Pancreas (tissue), 10 donors: ENCODE results near the gene WDR49. TPM values are rescaled to one million over a fixed set of nuclear protein-coding genes. Genes with fewer than 3 reads are reported as not detected.

ENCODE experiments used
- ATAC-seq, 4 donors: fragments of 200-7000 bp; cut with Tn5 transposase; one replicate each; pipeline versions ENCODE4 v1.8.0 to v1.9.1; 2020; ENCODE audit warnings: mild to moderate bottlenecking in 4 of 4, moderate library complexity in 4 of 4
- DNase-seq, 6 donors: peaks; one replicate each; pipeline ENCODE4 v3.0.0-alpha.2; 2020
- FAIRE-seq: peaks from 2 replicates; lab custom pipeline; 2012; peaks lifted over from hg19 to GRCh38; lab: Jason Lieb, UNC
- H3K27ac ChIP-seq, 4 donors: fragments of 200-600 bp; sonication (generic); 1 replicate in 3 of 4; 2 replicates in 1 of 4; pipeline versions ENCODE4 v1.5.0 to v1.8.0; 2020
- H3K27me3 ChIP-seq, 4 donors: fragments of 200-600 bp; one replicate each; pipeline ENCODE4 v1.8.0; 2021
- H3K36me3 ChIP-seq, 3 donors: fragments of 200-600 bp; sonication (generic) in 1 of 3; one replicate each; pipeline versions ENCODE4 v1.5.0 to v1.8.0; 2020 to 2021
- H3K4me1 ChIP-seq, 3 donors: fragments of 200-600 bp; one replicate each; pipeline ENCODE4 v1.8.0; 2021
- H3K4me3 ChIP-seq, 4 donors: fragments of 200-600 bp; sonication (generic) in 2 of 4; one replicate each; pipeline versions ENCODE4 v1.5.0 to v1.8.0; 2020 to 2021
- H3K9me3 ChIP-seq, 4 donors: fragments of 200-600 bp; one replicate each; pipeline ENCODE4 v1.8.0; 2021
- CTCF ChIP-seq, 4 donors: fragments of 200-600 bp; sonication (generic) in 3 of 4; IDR thresholded peaks; one replicate each; pipeline versions ENCODE4 v1.5.0 to v1.8.0; 2021; ENCODE audit warnings: antibody characterized with exemption in 4 of 4
- WGBS, 2 donors: extraction: QIAGEN DNeasy Blood & Tissue Kit; methylation state at CpG; one replicate each; pipeline ENCODE4 v1.1.7; 2013; 5-methylcytosine and 5-hydroxymethylcytosine counted together
- intact Hi-C, 3 donors: fragments of 100-400 bp; cut with DNase I; formaldehyde crosslinking; loops; one replicate each; pipeline versions ENCODE4 v1.11.1 to v1.14.2; 2022
- polyA plus RNA-seq, 2 donors: library from polyadenylated mRNA; stranded (reverse); fragments of 200-250 nt; gene quantifications; one replicate each; pipeline ENCODE4 v1.2.3, GENCODE V29; 2013
- total RNA-seq, 6 donors: library from RNA; stranded (reverse); fragmentation: NEBNext Ultra II Directional in 4 of 6; extraction: Animal tissue kit (Norgen Biotek cat#: 25700) in 4 of 6; gene quantifications; one replicate each; pipeline versions ENCODE4 v1.2.1 to v1.2.4, GENCODE V29; 2021 to 2023
- donor health status: healthy with polysubstance abuse.
- donor health status: DM: no; HTN: no; CAD: no; lungs with moderate emphysema.
- donor health status: DM: no; HTN: no; CAD: no.
- donor health status: control.
- donor health status: control.
- donor health status: Bipolar disorder and iron deficiency.
- donor health status: DM: yes; HTN: yes; CAD: no.
- donor health status: DM: no; HTN: no; CAD: no.
- donor health status: DM: no; HTN: no; CAD: no.
- donor health status: DM: yes; HTN: yes; CAD: no.

Gene WDR49
- total and polyA plus RNA-seq, 8 donors, result 0.02 to 0.79 (median 0.44) TPM

DNA sequence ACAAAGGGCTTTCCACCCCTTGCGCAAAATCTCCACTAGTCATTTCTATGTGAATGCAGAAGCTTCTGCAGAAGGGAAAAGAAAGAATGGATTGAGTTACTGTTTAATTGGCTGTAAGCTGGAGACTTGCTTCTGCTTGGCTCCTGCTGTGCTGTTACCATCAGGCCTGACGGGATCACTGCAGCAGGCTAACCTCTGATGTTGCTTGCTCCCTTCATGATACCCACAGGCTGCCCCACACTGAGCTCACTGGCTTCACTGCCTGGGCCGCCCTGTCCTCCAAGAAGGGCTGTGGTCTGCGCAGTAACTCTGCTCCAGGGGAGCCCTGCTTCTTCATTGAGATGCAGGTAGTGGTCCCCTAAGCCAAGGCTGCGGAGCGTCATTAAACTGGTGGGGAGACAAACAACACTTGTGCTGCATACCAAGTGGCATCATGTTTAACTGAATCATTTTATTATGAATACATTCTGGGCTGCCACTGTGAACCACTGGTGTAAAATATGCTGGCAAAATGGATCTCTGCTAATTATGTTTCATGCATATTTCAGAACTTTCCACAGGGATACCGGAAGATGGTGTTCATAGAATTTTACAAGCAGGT, 78.6 kb downstream of the WDR49 start:
- ATAC-seq (no peak), DNase-seq (no peak), FAIRE-seq (no peak)
- Histone ChIP-seq H3K4me3 (no peak overlapping the region), H3K36me3 (no peaks in the 10 kb centered on the region), H3K4me1 (no peaks in the 10 kb centered on the region), H3K27ac (no peak overlapping the region), H3K27me3 (no peaks in the 10 kb centered on the region), H3K9me3 (no peaks in the 10 kb centered on the region)
- 82 to 85% methylated on average over 7 of the region's 7 CpGs for WGBS, 2 donors
- intact Hi-C loops, result no loop called here
- no peak for TF ChIP-seq CTCF (IDR thresholded peaks at IDR 0.05)

DNA sequence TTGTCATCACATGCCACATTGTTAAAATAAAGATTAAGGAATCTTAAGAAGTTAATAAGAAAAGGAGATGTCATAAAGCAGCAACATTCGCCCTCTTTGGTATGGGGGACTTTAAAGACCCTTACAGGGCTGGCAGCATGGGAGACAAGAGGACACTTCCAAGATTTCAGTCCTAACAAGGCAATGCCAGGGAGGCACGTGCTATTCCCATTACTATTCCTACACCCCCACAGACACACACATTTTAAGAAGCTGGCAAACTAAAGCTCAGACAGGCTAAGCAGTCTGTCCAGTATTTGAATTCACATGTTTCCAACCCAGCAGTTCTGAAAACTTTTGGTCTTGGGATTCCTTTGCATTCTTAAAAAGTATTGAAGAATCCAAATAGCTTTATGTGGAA, 80.8 kb downstream of the WDR49 start:
- Histone ChIP-seq H3K4me1 (no peaks in the 10 kb centered on the region), H3K27ac (no peak overlapping the region), H3K4me3 (no peak overlapping the region), H3K9me3 (no peaks in the 10 kb centered on the region), H3K27me3 (no peaks in the 10 kb centered on the region), H3K36me3 (no peaks in the 10 kb centered on the region)
- ATAC-seq (no peak), DNase-seq (no peak), FAIRE-seq (no peak)
- no peak for TF ChIP-seq CTCF (IDR thresholded peaks at IDR 0.05)
- WGBS, 2 donors, result 56 to 64% methylated on average over 2 of the region's 2 CpGs
- intact Hi-C loops, result no loop called here

DNA sequence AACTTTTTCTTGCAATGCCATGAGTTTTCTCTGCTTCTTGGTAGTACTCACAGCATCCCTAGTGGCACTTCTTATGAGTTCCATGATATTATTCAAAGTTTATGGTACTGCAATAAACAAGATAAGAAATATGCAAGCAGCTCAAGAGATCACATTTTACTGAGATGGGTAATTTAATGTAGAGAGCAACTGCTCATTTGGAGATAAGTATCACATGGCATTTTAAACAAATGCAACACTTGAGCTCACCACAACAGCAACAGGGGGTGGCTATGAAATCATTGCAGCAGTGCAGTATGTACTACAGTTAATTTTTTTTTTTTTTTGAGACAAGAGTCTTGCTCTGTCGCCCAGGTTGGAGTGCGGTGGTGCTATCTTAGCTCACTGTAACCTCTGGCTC, 85.1 kb downstream of the WDR49 start:
- H3K9me3 ChIP-seq, result no peaks in the 10 kb centered on the region
- H3K4me3 ChIP-seq, result no peak overlapping the region
- ATAC-seq (no peak), FAIRE-seq (no peak), DNase-seq (no peak)
- H3K27ac ChIP-seq, result no peak overlapping the region
- no peaks in the 10 kb centered on the region for H3K27me3 ChIP-seq
- TF ChIP-seq CTCF (IDR thresholded peaks at IDR 0.05), result no peak
- intact Hi-C loops, result no loop called here
- no peaks in the 10 kb centered on the region for H3K4me1 ChIP-seq
- H3K36me3 ChIP-seq, result no peaks in the 10 kb centered on the region
- WGBS, 2 donors, result 89 to 95% methylated on average over 2 of the region's 2 CpGs

DNA sequence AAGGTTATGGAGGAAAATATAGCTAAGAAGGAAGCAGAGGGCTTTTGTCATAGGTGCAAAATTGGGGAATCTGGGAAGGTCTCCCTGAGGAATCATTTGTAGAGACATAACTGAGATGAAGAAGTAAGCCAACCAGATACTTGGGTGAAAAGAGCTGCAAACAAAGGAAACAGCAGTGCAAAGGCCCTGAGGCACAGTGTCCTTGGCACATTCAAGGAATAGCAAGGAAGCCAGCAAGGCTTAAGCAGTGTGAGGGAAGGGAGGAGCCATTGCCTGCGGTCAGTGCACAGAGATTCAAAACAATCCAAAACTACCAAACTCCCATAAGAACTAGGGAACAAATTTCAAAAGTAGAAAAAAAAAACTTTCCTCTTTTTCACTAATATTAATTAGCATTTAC, 88.3 kb downstream of the WDR49 start:
- Histone ChIP-seq H3K4me1 (no peaks in the 10 kb centered on the region), H3K9me3 (no peaks in the 10 kb centered on the region), H3K36me3 (no peaks in the 10 kb centered on the region), H3K27ac (no peak overlapping the region), H3K27me3 (no peaks in the 10 kb centered on the region), H3K4me3 (no peak overlapping the region)
- WGBS, 2 donors, result 90 to 91% methylated on average over 1 of the region's 1 CpG
- intact Hi-C loops, result no loop called here
- FAIRE-seq, result no peak
- no peak for DNase-seq
- TF ChIP-seq CTCF (IDR thresholded peaks at IDR 0.05), result no peak
- no peak for ATAC-seq

GRCh38 chr3:167564612-167565011, 89.1 kb downstream of the WDR49 start:
- TF ChIP-seq CTCF (IDR thresholded peaks at IDR 0.05), result no peak
- H3K4me1 ChIP-seq, result no peaks in the 10 kb centered on the region
- no peak for FAIRE-seq
- no peak for ATAC-seq
- no peak overlapping the region for H3K27ac ChIP-seq
- intact Hi-C loops, result no loop called here
- no peaks in the 10 kb centered on the region for H3K27me3 ChIP-seq
- no peak overlapping the region for H3K4me3 ChIP-seq
- H3K36me3 ChIP-seq, result no peaks in the 10 kb centered on the region
- WGBS, 2 donors, result 51 to 66% methylated on average over 2 of the region's 2 CpGs
- no peak for DNase-seq
- no peaks in the 10 kb centered on the region for H3K9me3 ChIP-seq
